ENCODE results near the gene RAMP3.

The RAMP3 gene

GRCh38 chr7:45180084-45180986, 22.7 kb downstream of the RAMP3 start:
- DNase-seq (ENCODE audit: low read depth) = no peak

- DNase-seq (ENCODE audit: low read depth) = no peak
These were observed 23.8 kb downstream of the RAMP3 start for GRCh38 chr7:45181286-45181960.

GRCh38 chr7:45181991-45182855, 24.6 kb downstream of the RAMP3 start:
- DNase-seq (ENCODE audit: low read depth) = no peak

GRCh38 chr7:45182856-45183710, 25.5 kb downstream of the RAMP3 start:
- DNase-seq (ENCODE audit: low read depth) = no peak

- no peak for DNase-seq (ENCODE audit: low read depth)
These were observed 26.2 kb downstream of the RAMP3 start for GRCh38 chr7:45183711-45184210.

GRCh38 chr7:45184326-45185027, 26.9 kb downstream of the RAMP3 start:
- no peak for DNase-seq (ENCODE audit: low read depth)

- no peak for DNase-seq (ENCODE audit: low read depth)
These were observed 27.7 kb downstream of the RAMP3 start for GRCh38 chr7:45185028-45185863.

- DNase-seq (ENCODE audit: low read depth) = no peak
These were observed 28.3 kb downstream of the RAMP3 start for GRCh38 chr7:45185864-45186250.

- no peak for DNase-seq (ENCODE audit: low read depth)
These were observed 28.7 kb downstream of the RAMP3 start for GRCh38 chr7:45186261-45186813.

- DNase-seq (ENCODE audit: low read depth) = no peak
These were observed 29.7 kb downstream of the RAMP3 start for GRCh38 chr7:45187089-45187945.

GRCh38 chr7:45187946-45188411, 30.4 kb downstream of the RAMP3 start:
- DNase-seq (ENCODE audit: low read depth) = no peak

- DNase-seq (ENCODE audit: low read depth) = no peak
These were observed 31.1 kb downstream of the RAMP3 start for GRCh38 chr7:45188736-45189135.

GRCh38 chr7:45189151-45189970, 31.8 kb downstream of the RAMP3 start:
- DNase-seq (ENCODE audit: low read depth) = no peak

GRCh38 chr7:45190406-45191165, 33.0 kb downstream of the RAMP3 start:
- DNase-seq (ENCODE audit: low read depth) = no peak

GRCh38 chr7:45191396-45191795, 33.8 kb downstream of the RAMP3 start:
- DNase-seq (ENCODE audit: low read depth) = no peak

- no peak for DNase-seq (ENCODE audit: low read depth)
These were observed 35.0 kb downstream of the RAMP3 start for GRCh38 chr7:45192621-45193041.

GRCh38 chr7:45193828-45194227, 36.2 kb downstream of the RAMP3 start:
- DNase-seq (ENCODE audit: low read depth) = no peak

Data from activated gamma-delta T cell treated with anti-CD3 and anti-CD28 coated beads, Interleukin-2, amount 50 U/mL, for 16 hours (primary cell).